Measurements from ENCODE around the gene PCBD2.
"Not testable (repeated sequence)": the region's sequence is repeated elsewhere in the genome, so short reads cannot be mapped to it uniquely, and the experiment has no call there.

Gene PCBD2

DNA sequence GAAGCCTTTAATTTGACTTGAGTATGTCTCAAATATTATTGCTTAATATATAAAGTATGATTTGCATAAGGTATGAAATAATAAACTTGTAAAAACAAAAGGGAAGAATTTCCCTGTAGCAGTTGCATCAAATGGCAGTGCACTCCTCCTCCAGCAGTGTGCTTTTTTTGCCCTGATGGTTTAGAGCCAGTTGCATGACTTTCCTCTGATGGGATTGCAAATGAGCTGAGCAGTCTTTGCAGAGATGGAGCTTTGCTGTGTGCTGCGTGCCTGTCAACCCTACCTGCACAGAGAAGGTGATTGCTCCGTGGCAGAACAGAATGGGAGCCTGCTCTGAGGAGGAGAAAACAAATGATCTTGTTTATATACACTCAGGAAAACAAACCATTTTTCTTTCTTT is 40.1 kb downstream of the PCBD2 start:
- intact Hi-C loops (cut with DNase I), result no loop called here
- no peak for DNase-seq

DNA sequence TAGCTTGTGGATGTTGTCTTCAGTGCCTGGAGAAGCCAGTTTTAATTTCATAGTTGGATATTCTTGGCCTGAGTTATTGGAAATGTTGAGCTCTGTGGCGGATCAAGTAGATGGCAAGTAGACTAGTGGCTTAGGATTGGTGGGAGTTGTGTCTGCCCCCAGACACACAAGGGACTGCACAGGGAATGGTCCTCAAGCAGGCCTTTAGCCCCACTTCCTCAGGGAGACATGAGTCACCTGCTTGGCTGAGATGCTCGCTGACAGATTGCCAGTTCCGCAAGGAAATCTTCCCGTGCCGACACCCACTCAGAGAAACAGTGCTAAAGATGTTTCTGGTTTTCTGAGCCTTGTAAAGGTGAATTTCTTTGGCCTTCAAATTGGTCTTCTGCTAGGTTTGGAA is 44.0 kb downstream of the PCBD2 start:
- intact Hi-C loops (cut with DNase I), result no loop called here

DNA sequence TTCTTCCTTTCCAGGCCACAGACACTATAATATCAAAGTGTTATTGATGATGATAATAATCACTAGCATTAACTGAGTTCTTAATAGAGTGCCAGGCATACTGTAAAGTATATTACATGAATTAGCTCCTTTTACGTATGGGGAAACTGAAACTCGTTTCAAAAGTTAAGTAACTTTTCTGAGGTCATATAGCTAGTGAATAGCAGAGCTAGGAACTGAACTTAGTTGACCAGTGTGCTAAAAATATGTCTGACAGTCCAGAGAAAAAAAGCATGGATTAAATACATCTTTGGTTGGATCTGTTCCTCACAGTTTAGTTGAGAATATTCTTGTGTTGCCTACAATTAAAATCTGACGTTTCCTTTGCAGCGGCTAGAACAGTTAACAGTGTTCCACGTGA is 44.4 kb downstream of the PCBD2 start:
- DNase-seq, result no peak
- intact Hi-C loops (cut with DNase I), result no loop called here

More for the DNA sequence above, 44.0 kb downstream of the PCBD2 start:
- DNase-seq, result no peak

DNA sequence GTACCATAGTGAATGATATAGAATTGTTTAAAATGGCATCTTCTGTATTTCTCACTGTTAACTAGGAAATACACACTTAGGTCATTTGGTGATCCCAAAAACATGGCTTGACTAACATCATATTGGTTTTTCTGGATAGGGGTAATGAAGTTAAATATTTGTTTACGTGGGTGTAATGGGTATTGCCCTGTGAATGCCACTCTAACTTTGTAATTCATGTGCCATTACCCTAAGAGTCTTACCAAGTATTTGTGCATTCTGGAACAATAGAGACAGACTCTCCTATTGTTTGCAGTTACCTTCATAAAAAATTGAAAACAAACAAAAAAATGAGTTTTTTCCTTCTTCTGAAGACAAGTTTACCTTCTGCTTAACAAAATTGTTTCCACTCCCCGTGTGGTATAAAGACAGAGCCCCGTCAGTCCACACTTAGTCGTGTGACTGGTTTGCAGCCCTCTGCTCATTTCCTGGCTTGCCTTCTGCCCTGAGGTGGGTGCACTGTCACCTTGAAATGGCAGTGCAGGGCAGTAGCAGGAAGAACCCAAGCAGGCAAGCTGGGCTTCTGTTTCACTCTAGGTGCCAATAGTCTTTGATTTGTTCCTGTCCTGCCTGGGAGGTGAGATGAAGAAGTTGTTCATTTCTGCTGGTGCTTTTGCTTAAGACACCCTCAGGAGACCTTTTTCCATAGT is 53.1 kb downstream of the PCBD2 start:
- intact Hi-C loops (cut with DNase I), result no loop called here
- DNase-seq, result no peak

DNA sequence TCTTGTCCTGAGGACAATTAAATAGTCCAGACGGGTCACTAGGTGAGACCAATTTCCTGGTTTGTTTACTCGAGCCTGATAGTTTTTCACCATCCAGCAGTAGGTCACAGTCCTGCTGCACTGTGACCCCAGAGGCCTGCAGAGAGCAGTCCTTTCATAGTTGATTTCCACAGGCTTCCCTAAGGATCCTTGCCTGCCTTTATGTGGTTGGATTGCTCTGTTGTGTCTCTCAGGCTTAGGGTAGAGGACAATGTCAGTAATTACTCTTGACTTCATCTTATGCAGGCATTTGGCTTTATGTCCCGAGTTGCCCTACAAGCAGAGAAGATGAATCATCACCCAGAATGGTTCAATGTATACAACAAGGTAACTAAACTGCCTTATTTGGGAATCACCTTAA is 53.8 kb downstream of the PCBD2 start:
- DNase-seq, result no peak
- intact Hi-C loops (cut with DNase I), result no loop called here

DNA sequence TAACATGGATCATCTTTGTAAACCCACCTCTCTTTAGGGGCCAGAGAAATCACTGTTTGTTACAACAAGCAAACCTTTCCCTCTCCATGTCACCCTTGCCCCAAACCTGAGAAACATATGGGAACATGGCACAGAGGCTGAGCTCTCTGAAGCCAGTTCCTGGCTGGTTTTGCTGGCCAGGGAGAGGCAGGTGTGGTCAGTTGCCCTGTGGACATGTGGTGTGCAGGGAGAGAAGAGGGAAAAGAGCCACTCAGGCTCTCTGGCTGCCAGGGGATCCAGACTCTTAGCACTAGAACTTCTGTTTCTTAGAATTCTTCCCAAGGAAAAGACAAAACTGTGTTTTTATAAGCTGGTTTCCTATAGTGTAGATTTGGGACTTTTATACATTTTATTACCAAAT is 58.2 kb downstream of the PCBD2 start:
- no peak for DNase-seq
- intact Hi-C loops (cut with DNase I), result no loop called here

DNA sequence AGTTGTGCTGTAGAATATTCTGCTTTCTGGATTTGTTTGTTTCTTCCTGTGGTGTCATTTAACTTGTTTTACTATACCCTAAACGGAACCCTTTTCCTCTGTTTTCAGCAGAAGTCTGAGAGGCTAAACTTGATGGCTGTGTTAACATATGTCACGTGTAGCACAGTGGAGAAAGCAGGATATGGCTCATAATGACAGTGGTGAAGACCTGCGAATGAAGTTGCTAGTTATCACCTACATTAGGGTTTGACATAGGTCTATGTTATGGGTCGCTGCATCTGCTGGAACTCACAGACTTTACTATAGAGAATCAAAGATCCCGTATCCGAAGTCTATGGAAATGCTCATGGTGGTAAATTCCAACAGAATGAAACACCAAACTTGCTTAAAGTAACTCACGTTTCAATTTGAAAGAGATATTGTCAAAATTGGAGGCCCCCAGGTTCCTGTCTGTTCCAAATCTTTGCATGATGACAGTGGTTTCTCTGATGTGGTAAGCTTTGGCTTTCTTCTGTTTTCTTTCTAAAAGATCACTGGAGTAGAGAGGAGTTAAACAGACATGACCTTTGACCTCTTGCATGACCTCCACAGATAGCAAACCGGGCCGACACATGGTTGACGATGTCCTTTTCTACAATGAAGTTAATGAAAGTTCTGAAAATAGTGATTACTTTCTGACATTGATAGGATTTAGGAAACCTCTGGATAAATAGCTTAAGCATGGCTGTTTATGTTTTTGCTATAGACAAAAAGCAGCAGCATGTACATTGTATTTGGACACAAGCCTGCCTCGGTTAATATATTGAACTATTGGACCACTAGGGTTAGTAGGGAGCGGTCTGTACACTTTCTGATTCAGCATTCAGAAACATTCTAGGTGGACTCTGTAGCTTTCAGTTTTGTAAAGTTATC is 59.7 kb downstream of the PCBD2 start:
- intact Hi-C loops (cut with DNase I), result no loop called here
- no peak for DNase-seq

DNA sequence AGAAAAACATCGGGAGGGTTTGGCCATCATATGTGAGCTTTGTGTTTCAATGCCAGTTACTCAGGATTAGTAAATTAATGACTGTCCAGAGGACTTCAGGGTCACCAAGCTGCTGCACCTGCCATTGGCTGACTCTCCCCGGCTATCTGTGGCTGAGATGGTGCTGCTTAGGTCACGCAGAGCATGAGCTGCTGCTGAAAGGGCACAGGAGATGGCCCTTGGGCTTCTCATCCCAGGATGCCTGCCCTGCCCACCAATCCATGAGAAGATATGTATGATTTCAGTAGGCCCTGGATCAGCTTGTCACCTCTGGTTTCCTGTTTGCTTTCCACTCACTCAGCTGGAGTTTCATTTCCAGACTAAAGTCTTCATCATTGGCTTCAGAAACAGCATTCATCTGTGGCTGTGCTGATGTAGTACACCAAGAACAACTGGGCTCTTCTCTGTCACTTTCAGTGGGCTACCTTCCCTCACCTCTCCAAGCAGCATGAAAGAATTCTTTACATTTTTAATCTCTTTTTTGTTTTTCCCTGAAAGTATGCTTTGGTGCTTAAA is 60.4 kb downstream of the PCBD2 start:
- DNase-seq, result no peak
- intact Hi-C loops (cut with DNase I), result no loop called here

DNA sequence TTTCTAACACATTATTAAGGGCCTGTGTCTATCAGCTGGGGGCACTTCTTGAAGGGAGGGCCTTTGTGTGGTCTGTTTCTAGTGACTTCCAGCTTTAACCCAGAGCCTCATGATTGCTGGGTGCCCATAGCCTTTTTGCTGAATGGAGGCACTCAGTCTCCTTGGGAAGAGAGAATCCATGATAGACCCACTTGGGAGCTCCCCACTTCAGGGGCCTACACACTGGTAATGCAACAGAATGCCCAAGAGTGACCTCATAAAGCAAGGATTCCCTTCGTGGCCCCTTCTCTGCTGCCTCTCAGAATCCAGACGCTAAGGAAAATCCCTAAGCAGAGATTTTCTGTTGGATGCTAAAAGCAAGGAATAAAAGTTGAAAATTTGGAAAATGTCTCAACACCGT is 62.7 kb downstream of the PCBD2 start, which contains the start of gene CATSPER3:
Gene CATSPER3 (plus strand): TSS at position 301 of the 400 bp plus-strand sequence. CDS start 85 bp downstream, at position 386.
- DNase-seq, result no peak
- intact Hi-C loops (cut with DNase I), result no loop called here

DNA sequence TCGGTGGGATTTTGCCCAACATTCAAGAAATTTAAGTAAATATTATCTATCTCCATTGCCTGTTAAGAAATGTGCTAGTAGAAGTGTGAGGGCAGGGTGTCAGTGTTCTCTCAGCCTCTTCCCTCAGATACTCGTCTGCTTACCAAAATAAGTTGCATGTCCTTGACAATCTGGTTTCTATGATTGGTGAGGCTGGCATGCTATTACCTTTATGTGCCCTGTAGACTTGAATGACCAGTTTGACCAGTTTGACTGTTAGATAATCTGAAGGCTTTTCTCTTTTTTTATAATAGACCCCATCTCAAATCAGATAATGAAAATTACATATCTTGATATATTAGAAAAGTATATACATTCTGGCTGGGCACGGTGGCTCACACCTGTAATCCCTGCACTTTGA is 63.1 kb downstream of the PCBD2 start:
- intact Hi-C loops (cut with DNase I), result no loop called here
- no peak for DNase-seq

DNA sequence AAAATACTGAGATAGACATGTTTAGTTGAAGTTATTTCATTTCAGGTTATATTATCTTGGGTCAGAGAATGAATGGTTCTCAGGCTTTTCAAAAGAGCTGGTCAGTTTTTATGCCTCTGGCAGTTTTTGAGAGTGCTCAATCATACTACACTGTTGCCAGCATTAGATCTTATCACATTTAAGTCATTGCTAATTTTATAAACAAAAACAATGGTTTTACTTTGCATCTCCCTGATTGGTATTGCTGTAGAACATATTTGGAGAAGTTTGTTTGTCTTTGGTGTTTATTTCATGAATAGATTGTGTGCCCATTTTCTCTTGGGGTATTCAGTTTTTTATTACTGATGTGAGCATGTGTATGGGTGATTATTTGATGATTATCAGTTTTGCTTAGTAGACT is 64.2 kb downstream of the PCBD2 start:
- intact Hi-C loops (cut with DNase I), result no loop called here

DNA sequence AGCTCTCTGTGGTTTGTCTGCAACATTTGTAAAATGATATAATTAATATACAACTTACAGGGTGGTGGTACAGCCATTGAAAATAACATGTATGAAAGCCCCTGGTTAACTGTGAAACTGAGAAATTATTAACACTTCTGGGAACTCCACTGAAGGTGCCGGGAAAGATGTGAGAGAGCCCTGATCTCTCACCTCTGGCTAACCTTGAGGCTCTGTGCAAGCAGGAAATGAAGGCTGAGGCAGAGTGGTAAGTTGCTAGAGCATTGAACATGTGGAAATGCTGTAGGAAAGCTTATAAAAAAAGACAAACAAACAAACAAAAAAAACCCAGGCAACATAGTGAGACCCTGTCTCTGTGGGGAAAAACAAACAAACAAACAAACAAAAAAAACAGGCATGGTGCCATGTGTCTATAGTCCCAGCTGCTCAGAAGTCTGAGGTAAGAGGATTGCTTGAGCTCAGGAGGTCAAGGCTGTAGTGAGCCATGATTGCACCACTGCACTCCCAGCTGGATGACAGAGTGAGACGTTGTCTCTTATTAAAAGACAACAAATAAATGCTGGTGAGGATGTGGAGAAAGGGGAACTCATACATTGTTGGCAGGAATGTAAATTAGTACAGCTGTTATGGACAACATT is 70.3 kb downstream of the PCBD2 start:
- intact Hi-C loops (cut with DNase I), result no loop called here
- DNase-seq, result no peak

More for the DNA sequence above, 64.2 kb downstream of the PCBD2 start:
- no peak for DNase-seq

DNA sequence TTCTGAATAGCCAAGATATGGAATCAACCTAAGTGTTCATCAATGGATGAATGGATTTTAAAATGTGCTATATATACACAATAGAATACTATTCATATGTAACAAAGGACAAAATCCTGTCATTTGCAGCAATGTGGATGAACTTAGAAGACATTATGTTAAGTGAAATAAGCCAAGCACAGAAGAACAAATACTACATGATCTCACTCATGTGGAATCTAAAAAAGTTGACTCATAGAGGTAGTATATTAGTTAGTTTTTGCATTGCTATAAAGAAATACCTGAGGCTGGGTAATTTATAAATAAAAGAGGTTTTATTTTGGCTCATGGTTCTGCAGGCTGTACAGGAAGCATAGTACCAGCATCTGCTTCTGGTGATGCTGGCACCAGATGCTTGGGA is 70.9 kb downstream of the PCBD2 start:
- DNase-seq, result no peak
- intact Hi-C loops (cut with DNase I), result no loop called here

DNA sequence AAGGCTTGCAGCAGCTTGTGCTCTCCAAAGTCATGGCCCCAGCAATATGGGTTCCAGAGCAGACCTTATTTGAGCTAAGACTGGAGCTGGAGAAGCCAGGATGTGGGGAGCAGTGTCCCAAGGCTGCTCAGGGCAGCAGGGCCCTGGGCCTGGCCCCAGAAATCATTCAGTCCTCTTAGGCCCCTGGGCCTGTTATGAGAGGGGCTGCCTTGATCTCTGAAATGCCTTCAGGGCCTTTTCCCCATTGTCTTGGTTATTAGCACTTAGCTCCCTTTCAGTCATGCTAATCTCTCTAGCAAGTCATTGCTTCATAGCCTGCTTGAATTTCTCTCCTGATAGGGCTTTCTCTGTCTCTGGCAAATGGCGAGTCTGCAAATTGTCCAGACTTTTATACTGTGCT is 71.9 kb downstream of the PCBD2 start:
- intact Hi-C loops (cut with DNase I), result no loop called here
- DNase-seq, result no peak

DNA sequence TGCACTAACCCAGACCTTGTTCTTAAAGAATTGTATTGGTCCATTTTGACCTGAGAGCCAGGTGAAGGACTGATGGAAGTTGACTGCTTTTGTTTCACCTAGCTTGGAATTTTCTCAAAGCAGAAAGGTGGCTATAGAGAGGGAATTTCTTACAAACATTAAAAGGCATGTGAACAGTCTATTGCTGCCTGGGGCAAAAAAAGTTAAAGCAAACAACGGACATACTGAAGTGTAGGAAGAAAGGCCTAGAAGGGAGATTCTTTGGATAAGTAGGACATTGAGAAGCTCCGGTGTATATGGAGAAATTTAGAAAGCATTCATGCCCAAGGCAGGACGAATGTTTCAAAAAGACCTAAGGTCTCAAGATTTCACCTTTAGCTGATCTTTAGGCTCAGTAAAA is 74.5 kb downstream of the PCBD2 start:
- intact Hi-C loops (cut with DNase I), result no loop called here
- no peak for DNase-seq

DNA sequence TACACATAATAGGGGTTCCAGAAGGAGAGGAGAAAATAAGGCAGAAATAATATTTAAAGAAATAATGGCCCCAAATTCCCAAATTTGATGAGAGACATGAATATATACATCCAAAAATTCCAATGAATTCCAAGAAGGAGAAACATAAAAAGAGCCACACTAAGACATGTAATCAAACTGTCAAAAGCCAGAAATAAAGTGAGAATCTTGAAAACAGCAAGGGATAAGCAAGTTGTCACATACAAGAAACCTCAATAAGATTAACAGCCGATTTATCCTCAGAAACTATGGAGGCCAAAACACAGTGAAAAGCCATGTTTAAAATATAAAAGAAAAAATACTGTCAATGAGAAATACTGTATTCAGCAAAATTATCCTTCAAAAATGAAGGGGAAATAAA is 77.3 kb downstream of the PCBD2 start:
- no peak for DNase-seq
- intact Hi-C loops (cut with DNase I), result no loop called here

DNA sequence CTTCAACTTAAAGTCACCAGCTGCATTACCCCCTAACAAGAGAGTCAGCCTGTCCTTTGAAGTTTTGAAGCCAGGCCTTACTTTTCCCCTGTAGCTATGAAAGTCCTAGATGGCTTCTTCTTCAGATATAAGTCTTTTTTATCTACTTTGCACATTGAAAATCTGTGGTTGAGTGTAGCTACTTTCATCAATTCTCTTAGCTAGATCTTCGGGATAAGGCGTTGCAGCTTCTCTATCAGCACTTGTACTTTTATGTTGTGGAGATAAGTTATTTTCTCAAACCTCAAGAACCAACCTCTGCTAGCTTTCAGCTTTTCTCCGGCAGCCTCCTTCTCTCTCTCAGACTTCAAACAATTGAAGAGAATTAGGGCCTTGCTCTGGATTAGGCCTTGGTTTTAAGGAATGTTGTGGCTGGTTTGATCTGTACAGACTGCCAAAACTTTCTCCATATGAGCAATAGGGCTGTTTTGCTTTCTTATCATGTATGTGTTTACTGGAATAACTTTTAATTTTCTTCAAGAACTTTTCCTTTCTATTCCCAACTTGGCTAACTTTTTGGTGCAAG is 84.4 kb downstream of the PCBD2 start:
- no peak for DNase-seq
- intact Hi-C loops (cut with DNase I), result no loop called here

DNA sequence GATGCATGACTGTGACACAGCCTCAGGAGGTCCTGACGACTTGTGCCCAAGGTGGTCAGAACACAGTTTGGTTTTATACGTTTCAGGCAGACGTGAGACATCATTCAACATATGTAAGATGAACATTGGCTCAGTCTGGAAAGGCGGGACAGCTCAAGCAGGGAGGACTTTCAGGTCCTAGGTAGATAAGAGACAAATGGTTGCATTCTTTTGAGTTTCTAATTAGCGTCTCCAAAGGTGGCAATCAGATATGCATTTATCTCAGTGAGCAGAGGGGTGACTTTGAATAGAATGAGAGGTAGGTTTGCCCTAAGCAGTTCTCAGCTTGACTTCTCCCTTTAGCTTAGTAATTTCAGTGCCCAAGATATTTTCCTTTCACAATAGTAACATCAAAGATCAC is 85.3 kb downstream of the PCBD2 start:
- intact Hi-C loops (cut with DNase I); DNase-seq: not testable (repeated sequence)

DNA sequence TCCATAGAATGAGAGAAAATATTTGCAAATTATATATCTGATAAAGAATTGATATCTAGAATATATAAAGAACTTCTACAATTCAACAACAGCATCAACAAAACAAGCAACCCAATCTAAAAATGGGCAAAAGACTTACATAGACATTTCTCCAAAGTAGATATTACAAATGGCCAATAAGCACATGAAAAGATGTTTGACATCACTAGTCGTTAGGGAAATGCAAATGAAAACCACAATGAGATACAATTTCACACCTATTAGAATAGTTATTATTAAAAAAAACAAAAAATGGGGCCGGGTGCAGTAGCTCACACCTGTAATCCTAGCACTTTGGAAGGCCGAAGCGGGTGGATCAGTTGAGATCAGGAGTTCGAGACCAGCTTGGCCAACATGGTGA is 87.2 kb downstream of the PCBD2 start:
- DNase-seq, result no peak
- intact Hi-C loops (cut with DNase I), result no loop called here

DNA sequence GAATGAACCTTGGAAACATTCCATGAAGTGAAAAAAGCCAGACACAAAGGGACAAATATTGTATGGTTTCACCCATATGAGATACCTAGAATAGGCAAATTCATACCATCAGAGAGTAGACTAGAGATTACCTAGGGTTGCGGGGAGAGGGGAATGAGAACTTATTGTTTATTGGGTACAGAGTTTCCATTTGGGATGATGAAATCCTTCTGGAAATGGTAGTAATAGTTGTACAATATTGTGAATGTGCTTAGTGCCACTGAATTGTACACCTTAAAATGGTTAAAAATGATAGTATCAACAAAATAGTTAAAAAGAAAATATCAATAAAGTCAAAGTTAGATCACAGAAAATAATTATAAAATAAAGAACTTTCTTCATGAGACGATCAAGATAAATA is 88.2 kb downstream of the PCBD2 start:
- intact Hi-C loops (cut with DNase I), result no loop called here
- no peak for DNase-seq

Data from posterior cingulate gyrus (tissue), 11 donors.